ENCODE results near the gene PLCL2. TPM values are rescaled to one million over a fixed set of nuclear protein-coding genes. Genes with fewer than 3 reads are reported as not detected.

PLCL2 gene
- total RNA-seq, 1 experiment from 2014 or later = 32.1 TPM

- Histone ChIP-seq H4K5ac (ENCODE audit: insufficient read length, low read depth, low read length) (no peak overlapping the region), H3K79me2 (ENCODE audit: insufficient read depth, low read length) (no peaks in the 10 kb centered on the region), H3K27me3 (ENCODE audit: insufficient read depth, low read length) (no peaks in the 10 kb centered on the region), H3K4ac (ENCODE audit: low read depth, low read length) (no peak overlapping the region), H2BK20ac (ENCODE audit: low read depth, low read length, poor library complexity, severe bottlenecking) (no peak overlapping the region), H4K8ac (replicated peaks; ENCODE audit: insufficient read length, low read depth, low read length) (no peak overlapping the region), H3K79me1 (ENCODE audit: insufficient read depth, low read depth, low read length, poor library complexity, severe bottlenecking) (no peaks in the 10 kb centered on the region), H3K9me3 (ENCODE audit: control insufficient read depth, low read depth, low read length) (no peaks in the 10 kb centered on the region), H3T11ph (ENCODE audit: low read length) (no peak overlapping the region), H3K14ac (ENCODE audit: insufficient read depth, low read length) (no peak overlapping the region), H4K91ac (ENCODE audit: insufficient read length, low read depth, low read length) (no peak overlapping the region), H3K4me2 (ENCODE audit: insufficient read depth, insufficient read length, low read length) (no peak overlapping the region), H3K23ac (ENCODE audit: insufficient read length, low read depth, low read length) (no peak overlapping the region), H3K27ac (ENCODE audit: insufficient read length, low read depth, low read length) (no peak overlapping the region), H2AK5ac (ENCODE audit: insufficient read length, low read length) (no peak overlapping the region), H4K20me1 (ENCODE audit: control insufficient read depth, insufficient read depth, insufficient read length) (no peaks in the 10 kb centered on the region), H2BK120ac (ENCODE audit: low read depth, low read length, poor library complexity, severe bottlenecking) (no peak overlapping the region), H3K18ac (ENCODE audit: insufficient read length, low read depth, low read length) (no peak overlapping the region), H3K23me2 (ENCODE audit: insufficient read length, low read depth, low read length, poor library complexity, severe bottlenecking) (no peaks in the 10 kb centered on the region), H2BK15ac (ENCODE audit: low read depth, low read length) (no peak overlapping the region), H3K4me1 (ENCODE audit: insufficient read depth, low read length) (no peaks in the 10 kb centered on the region), H2BK12ac (ENCODE audit: insufficient read length, low read depth, low read length) (no peak overlapping the region), H2AFZ (ENCODE audit: low read length) (no peak overlapping the region), H3K56ac (ENCODE audit: insufficient read length, low read depth, low read length) (no peak overlapping the region), H2BK5ac (ENCODE audit: insufficient read length, low read length) (no peak overlapping the region), H3K9ac (ENCODE audit: extremely low read depth, insufficient read length, low read length) (no peak overlapping the region)
- no peak for DNase-seq
- TF ChIP-seq CTCF (conservative IDR thresholded peaks at IDR 0.05) = no peak
- Mint-ChIP-seq H3K36me3 (ENCODE audit: insufficient read depth in 1 of 3, low read depth in 3 of 3) (peaks cover 4 to 10% (median 4%) of the 10 kb centered on the region in 3 experiments; a peak in 4 of 7 replicates), H3K27me3 (ENCODE audit: low read depth) (peaks cover 2% of the 10 kb centered on the region; the same call in 1 of the 2 replicates), H3K4me3 (no peak overlapping the region), H3K4me1 (no peaks in the 10 kb centered on the region), H3K9me3 (peaks cover 5 to 9% of the 10 kb centered on the region in 2 experiments; a peak in 4 of 5 replicates), H3K27ac (no peak overlapping the region)
- no CpG with 5 or more reads among the region's 2 CpGs for WGBS (ENCODE audit: extremely low coverage, insufficient read length, low lambda C conversion rate)
Observed at GRCh38 chr3:17121336-17121735, 236.6 kb downstream of the PLCL2 start.
